Fibroblast of skin of right quadriceps (primary cell): Measurements from ENCODE around the gene IDS.
A peak's percentile ranks its signal among the peaks of the same experiment; 100 is the strongest.
"Not testable (repeated sequence)": the region's sequence is repeated elsewhere in the genome, so short reads cannot be mapped to it uniquely, and the experiment has no call there.

Source experiments
- DNase-seq: peaks from one replicate; pipeline ENCODE4 v3.0.0-alpha.2; 2013

IDS gene

GRCh38 chrX:149497054-149497453 is 8.1 kb downstream of the IDS start:
- DNase-seq: no peak

GRCh38 chrX:149495573-149496071 is 9.5 kb downstream of the IDS start:
- DNase-seq: peak; percentile 67

GRCh38 chrX:149494844-149495565 is 10.1 kb downstream of the IDS start:
- no peak for DNase-seq

- no peak for DNase-seq
Measured at GRCh38 chrX:149493567-149494562, 11.2 kb downstream of the IDS start.

GRCh38 chrX:149491812-149492211 is 13.3 kb downstream of the IDS start:
- no peak for DNase-seq

GRCh38 chrX:149490100-149490499 is 15.0 kb downstream of the IDS start:
- no peak for DNase-seq

- DNase-seq: not testable (repeated sequence)
Measured at GRCh38 chrX:149488411-149489052, 16.6 kb downstream of the IDS start.

- DNase-seq: not testable (repeated sequence)
Measured at GRCh38 chrX:149488008-149488407, 17.1 kb downstream of the IDS start.

- DNase-seq: no peak
Measured at GRCh38 chrX:149487292-149487691, 17.8 kb downstream of the IDS start.

GRCh38 chrX:149476513-149476912 is 28.6 kb downstream of the IDS start:
- no peak for DNase-seq

GRCh38 chrX:149473966-149474365 is 31.1 kb downstream of the IDS start:
- DNase-seq: no peak

- no peak for DNase-seq
Measured at GRCh38 chrX:149473092-149473491, 32.0 kb downstream of the IDS start.

- DNase-seq: no peak
Measured at GRCh38 chrX:149472625-149473024, 32.5 kb downstream of the IDS start.

GRCh38 chrX:149471397-149471796 is 33.7 kb downstream of the IDS start:
- no peak for DNase-seq

- peak; percentile 52 for DNase-seq
Measured at GRCh38 chrX:149470955-149471354, 34.2 kb downstream of the IDS start.

GRCh38 chrX:149469406-149469805 is 35.7 kb downstream of the IDS start:
- DNase-seq: no peak

- no peak for DNase-seq
Measured at GRCh38 chrX:149467920-149468319, 37.2 kb downstream of the IDS start.

GRCh38 chrX:149467461-149467860 is 37.6 kb downstream of the IDS start:
- no peak for DNase-seq

GRCh38 chrX:149462849-149463248 is 42.3 kb downstream of the IDS start:
- DNase-seq: peak; percentile 60

- no peak for DNase-seq
Measured at GRCh38 chrX:149461746-149462145, 43.4 kb downstream of the IDS start.

- DNase-seq: no peak
Measured at GRCh38 chrX:149458586-149458985, 46.5 kb downstream of the IDS start.

- DNase-seq: no peak
Measured at GRCh38 chrX:149456476-149457245, 48.4 kb downstream of the IDS start.
